Ureter (tissue), 1 donor: Measurements from ENCODE around the gene PSRC1. TPM values are rescaled to one million over a fixed set of nuclear protein-coding genes. Genes with fewer than 3 reads are reported as not detected.

Experiments
- DNase-seq: peaks from one replicate; pipeline ENCODE4 v3.0.0-alpha.2; 2020; ENCODE audit warnings: low spot score
- total RNA-seq: library from RNA; stranded (reverse); gene quantifications from one replicate; pipeline ENCODE4 v1.2.4, GENCODE V29; 2023
- donor health status: DM: yes; HTN: yes; CAD: no.

PSRC1 gene
- total RNA-seq, 1 donor from 2014 or later, result 3.1 TPM

- DNase-seq, result no peak
Measured at GRCh38 chr1:109258481-109259466, 24.2 kb downstream of the PSRC1 start.

- no peak for DNase-seq
Measured at GRCh38 chr1:109257682-109258421, 25.1 kb downstream of the PSRC1 start.

- no peak for DNase-seq
Measured at GRCh38 chr1:109256971-109257681, 25.8 kb downstream of the PSRC1 start.

DNA sequence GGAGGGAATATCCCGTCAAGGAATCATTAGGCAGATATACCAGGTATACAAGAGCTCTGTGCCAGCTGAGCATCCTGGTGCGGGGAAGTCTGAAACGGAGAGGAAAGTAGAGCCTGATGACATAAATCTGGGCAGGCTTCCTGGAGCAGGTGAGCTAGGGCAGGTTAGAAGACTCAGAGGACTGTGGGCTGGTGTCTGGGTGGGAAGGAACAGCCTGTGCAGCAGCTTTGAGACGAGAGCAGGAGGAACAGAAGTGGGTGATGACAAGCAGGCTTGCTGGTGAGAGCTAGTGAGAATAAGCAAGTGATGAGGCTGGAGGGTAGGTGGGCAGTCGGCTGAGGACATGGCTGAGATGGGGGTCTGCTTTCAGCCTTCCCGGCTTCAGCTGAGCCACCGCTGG lies 26.9 kb downstream of the PSRC1 start:
- no peak for DNase-seq

DNA sequence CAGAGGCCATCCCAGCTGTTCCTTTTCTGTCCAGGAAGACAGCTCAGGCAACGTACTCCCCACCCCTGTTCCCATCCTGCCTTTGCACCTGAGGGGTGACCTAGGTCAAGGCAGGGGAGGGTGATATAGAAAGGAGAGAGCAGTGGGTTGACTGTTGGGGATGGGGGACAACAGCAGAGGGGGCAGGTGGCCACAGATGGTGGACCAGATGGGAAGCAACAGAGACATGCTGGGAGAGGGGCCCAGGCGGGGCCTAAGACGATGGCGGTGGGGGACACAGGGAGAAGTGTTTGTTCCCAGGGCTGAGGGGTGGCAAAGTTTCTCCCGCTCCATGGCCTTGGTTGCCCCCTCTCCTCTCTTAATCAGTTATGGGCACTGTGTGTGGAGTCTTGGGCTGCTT lies 27.3 kb downstream of the PSRC1 start:
- no peak for DNase-seq

DNA sequence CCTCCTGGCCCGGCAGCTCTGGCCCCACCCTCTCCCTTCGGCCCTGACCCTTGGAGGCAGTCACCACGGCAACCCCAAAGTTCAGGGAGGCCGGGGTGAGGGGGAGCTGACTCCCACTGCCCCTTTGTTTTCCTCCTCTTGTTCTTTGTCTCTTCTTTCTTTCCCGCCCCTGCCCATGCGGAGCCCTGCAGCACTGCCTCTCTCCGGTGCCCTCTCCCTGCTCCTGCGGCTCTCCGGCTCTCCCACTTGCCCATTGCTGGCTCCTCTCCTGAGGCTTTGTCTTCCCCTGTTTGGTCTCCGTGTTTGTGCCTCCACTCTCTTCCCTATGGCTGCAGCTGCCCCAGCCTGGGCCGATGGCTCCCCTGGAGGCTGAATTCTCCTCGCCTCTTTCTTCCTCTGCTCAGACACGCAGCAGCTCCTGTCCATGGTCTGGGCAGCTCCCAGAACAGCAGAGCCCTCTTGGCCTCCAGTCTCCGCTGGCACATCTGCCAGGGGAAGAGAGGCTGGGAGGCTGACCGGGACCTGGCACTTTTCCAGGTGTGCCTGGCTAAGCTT lies 27.8 kb downstream of the PSRC1 start:
- DNase-seq, result no peak

DNA sequence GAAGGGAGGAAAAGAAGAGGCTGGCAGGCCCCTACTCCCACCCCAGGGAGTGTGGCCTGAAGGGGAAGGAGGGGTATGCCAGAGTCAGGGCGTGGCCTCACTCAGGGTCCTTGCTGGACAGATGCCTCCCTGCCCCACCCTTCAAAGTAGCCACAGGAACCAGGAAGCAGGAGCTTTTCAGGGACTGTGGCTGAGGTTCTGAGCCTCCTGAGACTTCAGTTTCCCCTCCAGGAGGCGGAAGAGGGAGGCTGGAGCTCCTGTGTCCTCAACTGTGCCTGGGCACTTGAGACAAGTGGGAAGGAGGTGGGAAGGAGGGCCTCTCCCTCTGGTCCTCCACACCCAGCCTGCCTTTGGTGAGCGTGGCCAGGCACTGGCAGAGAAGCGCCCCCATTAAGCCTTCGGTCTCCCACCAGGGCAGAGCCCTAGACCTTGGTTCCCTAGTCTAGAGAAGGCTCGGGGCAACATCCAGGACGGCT lies 28.3 kb downstream of the PSRC1 start:
- DNase-seq, result no peak

GRCh38 chr1:109253803-109254620 lies 28.9 kb downstream of the PSRC1 start:
- DNase-seq, result no peak

DNA sequence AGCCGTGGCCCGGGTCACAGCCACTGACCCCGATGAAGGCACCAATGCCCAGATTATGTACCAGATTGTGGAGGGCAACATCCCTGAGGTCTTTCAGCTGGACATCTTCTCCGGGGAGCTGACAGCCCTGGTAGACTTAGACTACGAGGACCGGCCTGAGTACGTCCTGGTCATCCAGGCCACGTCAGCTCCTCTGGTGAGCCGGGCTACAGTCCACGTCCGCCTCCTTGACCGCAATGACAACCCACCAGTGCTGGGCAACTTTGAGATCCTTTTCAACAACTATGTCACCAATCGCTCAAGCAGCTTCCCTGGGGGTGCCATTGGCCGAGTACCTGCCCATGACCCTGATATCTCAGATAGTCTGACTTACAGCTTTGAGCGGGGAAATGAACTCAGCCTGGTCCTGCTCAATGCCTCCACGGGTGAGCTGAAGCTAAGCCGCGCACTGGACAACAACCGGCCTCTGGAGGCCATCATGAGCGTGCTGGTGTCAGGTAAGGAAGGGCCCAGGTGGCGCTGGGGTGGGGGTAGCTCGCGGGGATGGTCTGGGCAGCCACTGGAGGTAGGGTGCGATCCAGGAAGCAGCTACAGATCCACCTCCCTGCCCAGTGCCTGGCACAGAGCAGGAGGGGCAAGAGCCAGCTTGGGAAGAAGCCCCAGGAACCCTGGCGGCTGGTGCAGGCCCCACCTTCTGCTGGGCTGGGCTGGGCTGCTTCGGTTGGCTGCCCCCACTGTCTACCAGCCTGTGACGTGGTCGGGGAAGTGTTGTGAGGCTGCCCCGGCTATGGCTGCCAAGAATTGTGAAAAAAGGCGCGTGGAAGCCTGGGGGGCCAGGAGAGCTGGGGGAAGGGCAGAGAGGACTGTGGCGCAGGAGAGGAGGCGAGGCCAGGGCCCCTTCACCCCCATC lies 29.8 kb downstream of the PSRC1 start:
- peak; percentile 81 for DNase-seq

- DNase-seq, result no peak
Measured at GRCh38 chr1:109252167-109252892, 30.6 kb downstream of the PSRC1 start.

- DNase-seq, result no peak
Measured at GRCh38 chr1:109251277-109252166, 31.4 kb downstream of the PSRC1 start.

- DNase-seq, result no peak
Measured at GRCh38 chr1:109250454-109251276, 32.3 kb downstream of the PSRC1 start.

GRCh38 chr1:109249654-109250401 lies 33.1 kb downstream of the PSRC1 start:
- no peak for DNase-seq

DNA sequence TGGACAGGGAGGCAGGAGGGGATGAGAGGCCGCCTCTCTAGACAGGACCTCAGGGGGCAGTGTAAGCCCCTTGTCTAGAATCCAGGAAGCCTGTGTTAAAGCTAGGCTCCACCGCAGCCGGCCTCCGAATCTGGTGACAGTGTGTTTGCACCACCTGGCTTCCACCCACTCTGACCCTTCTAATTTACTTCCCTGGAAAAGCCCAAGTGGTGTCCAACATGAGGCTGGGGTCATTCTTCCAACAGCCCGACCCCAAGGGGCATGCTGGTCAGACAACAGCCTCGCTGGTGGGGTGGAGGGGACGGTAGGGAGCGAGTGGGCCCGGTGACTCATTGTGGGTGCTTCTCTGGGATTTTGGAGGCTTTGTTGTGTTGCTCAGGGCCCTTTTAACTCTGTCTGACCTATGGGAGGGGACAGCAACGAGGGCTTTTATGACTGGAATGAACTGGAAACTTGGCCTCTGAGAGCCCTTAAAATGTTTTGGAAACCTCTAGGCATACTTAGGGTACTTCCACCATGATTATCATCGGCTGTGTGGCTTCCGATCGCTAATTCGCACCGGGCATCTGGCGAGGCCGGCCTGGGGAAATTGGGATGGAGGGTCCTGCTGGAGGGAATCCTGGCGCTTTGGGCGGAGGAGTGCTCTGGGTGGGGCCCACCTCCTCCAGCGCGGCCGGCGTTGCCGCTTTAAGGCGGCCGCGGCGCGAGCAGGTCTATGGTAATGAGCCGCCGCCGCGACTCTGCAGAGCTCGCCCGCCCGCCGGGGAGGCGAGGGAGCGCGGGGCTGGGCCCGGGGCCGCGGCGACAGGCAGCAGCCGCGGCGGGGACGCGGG lies 33.9 kb downstream of the PSRC1 start, which contains the start of gene CELSR2:
TSS of gene CELSR2 (plus strand) at position 743 of the 833 bp plus-strand sequence. CDS start 541 bp downstream, outside the sequence.
- DNase-seq, result no peak

DNA sequence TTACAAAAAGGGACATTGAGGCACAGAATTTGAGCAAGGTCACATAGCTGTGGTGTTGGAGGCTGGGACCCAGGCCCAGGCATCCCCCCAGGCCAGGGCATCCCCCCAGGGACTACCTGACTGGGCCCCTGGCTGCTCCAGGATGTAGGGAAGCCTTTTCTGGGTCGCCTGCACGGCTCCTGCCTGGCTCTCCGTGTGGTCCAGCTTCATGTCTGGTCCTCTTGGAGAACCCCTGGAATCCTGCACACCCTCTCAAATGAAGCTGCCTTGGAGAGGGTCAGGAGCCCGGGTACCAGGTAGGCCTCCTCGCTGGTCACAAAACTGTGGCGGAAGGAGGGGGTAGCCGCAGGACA lies 34.5 kb downstream of the PSRC1 start:
- no peak for DNase-seq
